PFSK-1 (cell line): Measurements from ENCODE around the gene DNPH1.

Experiments
- FOXP2 ChIP-seq: optimal IDR thresholded peaks from 2 replicates; pipeline ENCODE3; 2011; ENCODE audit warnings: borderline replicate concordance, control low read depth, inconsistent platforms; ENCODE audit not compliant: insufficient read depth; ENCODE audit errors: extremely low read length, extremely low read depth
- POLR2AphosphoS5 ChIP-seq: IDR thresholded peaks from 2 replicates; pipeline ENCODE4 v1.6.1; 2012; ENCODE audit warnings: low read depth, mild to moderate bottlenecking, control low read depth, low read length, moderate library complexity
- SIN3A ChIP-seq: IDR thresholded peaks from 2 replicates; pipeline ENCODE4 v1.6.1; 2012; ENCODE audit warnings: mild to moderate bottlenecking, low read length, moderate library complexity, borderline replicate concordance; ENCODE audit not compliant: insufficient read depth
- TAF1 ChIP-seq: IDR thresholded peaks from 2 replicates; pipeline ENCODE4 v1.6.1; 2012; ENCODE audit warnings: low read length, control low read depth, borderline replicate concordance; ENCODE audit not compliant: insufficient read depth
- TF ChIP-seq, protein P1 (sequence below), 2 experiments: IDR thresholded peaks; 2 replicates each; pipeline versions ENCODE4 v1.6.1 to v1.8.0; 2011 to 2012; ENCODE audit warnings: low read depth in 2 of 2, low read length in 2 of 2, control low read depth in 1 of 2, inconsistent platforms in 1 of 2, mild to moderate bottlenecking in 1 of 2, moderate library complexity in 1 of 2; ENCODE audit not compliant: insufficient read depth in 1 of 2

Gene DNPH1

DNA sequence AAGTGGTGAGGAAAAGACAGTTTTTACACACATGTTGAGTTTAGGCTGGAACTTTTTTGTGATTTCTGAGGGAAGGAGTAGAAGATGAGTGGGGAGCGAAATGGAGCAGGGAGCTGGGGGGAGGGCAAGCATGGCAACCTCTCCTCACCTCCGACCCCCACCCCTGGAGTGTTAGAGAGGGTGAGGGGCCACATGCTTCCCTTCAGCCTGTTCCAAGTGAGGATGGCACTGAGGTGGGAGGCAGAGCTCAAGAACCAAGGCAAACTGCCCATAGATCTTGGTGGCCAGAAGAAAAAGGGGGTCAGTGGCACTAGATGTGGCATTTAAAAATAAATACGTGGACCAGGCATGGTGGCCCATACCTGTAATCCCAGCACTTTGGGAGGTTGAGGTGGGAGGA, 18.8 kb upstream of the DNPH1 start:
- TF ChIP-seq FOXP2, result no peak

DNA sequence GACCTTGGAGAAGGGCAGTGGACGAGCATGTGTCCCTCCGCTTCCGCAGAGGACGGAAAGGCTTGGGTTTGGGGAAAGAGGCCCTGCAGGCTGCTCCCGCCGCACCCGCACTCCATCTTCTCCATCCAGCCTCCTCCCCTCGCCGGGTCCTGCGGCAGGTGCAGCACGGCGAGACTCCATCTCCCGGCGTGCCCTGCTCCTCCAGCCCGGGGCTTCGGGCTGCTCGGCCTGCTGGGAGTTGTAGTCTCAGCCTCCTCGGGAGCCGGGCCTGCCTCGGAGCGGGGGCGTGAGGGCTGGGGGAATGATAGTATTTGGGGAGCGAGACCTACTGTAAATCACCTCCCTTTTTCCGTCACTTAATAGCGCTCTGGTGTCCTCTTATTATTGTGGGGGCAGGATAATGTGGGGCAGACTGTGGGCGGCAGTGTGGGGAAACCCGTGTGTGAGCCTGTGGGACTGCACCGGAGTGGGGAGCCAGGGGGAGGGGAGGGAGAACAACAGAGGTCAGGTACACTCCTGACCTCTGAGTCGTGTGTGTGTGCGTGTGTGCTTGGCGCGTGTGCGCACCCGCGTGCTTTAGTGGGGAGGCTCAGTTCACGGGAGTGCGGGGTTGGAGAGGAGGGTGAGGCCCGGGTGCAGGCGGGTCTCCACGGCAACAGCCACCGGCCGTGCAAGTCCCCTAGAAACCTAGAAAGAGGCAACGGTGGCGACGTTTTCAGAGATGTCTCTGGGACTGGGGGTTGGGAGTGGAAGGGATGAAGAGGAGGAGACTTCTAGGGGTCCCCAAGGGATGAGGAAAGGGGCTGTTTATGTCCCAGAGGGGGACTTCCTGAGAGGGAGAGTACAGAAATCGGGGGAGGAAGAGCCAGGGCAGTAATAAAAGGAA, 18.1 kb upstream of the DNPH1 start:
- TF ChIP-seq FOXP2, result peak; percentile 63
- no peak for TF ChIP-seq POLR2AphosphoS5
- no peak for TF ChIP-seq SIN3A
- TF ChIP-seq, protein P1, sequence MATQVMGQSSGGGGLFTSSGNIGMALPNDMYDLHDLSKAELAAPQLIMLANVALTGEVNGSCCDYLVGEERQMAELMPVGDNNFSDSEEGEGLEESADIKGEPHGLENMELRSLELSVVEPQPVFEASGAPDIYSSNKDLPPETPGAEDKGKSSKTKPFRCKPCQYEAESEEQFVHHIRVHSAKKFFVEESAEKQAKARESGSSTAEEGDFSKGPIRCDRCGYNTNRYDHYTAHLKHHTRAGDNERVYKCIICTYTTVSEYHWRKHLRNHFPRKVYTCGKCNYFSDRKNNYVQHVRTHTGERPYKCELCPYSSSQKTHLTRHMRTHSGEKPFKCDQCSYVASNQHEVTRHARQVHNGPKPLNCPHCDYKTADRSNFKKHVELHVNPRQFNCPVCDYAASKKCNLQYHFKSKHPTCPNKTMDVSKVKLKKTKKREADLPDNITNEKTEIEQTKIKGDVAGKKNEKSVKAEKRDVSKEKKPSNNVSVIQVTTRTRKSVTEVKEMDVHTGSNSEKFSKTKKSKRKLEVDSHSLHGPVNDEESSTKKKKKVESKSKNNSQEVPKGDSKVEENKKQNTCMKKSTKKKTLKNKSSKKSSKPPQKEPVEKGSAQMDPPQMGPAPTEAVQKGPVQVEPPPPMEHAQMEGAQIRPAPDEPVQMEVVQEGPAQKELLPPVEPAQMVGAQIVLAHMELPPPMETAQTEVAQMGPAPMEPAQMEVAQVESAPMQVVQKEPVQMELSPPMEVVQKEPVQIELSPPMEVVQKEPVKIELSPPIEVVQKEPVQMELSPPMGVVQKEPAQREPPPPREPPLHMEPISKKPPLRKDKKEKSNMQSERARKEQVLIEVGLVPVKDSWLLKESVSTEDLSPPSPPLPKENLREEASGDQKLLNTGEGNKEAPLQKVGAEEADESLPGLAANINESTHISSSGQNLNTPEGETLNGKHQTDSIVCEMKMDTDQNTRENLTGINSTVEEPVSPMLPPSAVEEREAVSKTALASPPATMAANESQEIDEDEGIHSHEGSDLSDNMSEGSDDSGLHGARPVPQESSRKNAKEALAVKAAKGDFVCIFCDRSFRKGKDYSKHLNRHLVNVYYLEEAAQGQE (IDR thresholded peaks at IDR 0.05; ENCODE audit: insufficient read depth in 1 of 2, low read depth in 2 of 2, low read length in 2 of 2), result no peak
- no peak for TF ChIP-seq TAF1

DNA sequence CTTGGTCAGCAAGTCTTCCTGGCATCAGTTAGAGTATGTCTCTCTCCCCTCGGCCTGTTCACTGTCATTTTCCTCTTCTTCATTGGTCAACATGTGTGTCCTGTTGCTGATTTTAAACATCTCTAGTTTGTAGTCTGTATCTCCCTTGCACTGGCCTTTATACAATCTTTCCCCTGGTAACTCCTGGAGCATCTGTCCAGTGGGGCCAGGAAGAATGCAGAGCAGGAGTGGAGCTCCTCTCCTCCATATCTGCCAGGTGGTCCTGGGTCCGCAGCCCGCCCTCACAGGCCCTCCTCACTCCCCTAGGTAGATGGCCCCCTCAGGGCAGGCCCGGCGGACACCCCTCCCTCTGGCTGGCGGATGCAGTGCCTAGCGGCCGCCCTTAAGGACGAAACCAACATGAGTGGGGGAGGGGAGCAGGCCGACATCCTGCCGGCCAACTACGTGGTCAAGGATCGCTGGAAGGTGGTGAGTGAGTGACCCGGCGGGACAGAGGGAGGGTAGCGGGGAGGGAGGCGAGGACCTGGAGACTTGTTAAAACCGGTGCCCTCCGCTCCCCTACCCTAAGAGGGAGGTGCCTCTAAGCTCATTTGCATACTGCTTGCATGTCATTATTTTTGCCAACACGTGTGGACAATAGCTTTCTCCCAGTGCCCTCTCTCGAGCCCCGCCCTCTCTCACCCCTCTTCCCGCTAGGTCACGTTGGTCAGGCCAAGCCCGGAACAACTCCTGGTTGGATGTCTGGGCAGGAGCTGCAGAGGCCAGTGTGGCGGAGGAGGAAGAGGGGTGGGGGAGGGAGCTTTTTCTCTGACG, 17.2 kb upstream of the DNPH1 start:
- no peak for TF ChIP-seq TAF1

- TF ChIP-seq POLR2AphosphoS5 (no peak), TAF1 (no peak), FOXP2 (no peak), SIN3A (no peak)
- TF ChIP-seq, protein P1 (IDR thresholded peaks at IDR 0.05; ENCODE audit: insufficient read depth in 1 of 2, low read depth in 2 of 2, low read length in 2 of 2), result no peak
Observed at GRCh38 chr6:43243664-43244321, 14.5 kb upstream of the DNPH1 start.

- TF ChIP-seq SIN3A (no peak), FOXP2 (no peak), POLR2AphosphoS5 (no peak), TAF1 (no peak)
- TF ChIP-seq, protein P1 (IDR thresholded peaks at IDR 0.05; ENCODE audit: insufficient read depth in 1 of 2, low read depth in 2 of 2, low read length in 2 of 2), result no peak
Observed at GRCh38 chr6:43242908-43243663, 13.8 kb upstream of the DNPH1 start, which contains the start of gene TTBK1. Gene TTBK1 (plus strand): TSS chr6:43243481. CDS start chr6:43246661, 3,180 bp downstream.
